ENCODE measurements around the gene HSPG2. TPM values are rescaled to one million over a fixed set of nuclear protein-coding genes. Genes with fewer than 3 reads are reported as not detected.
"Not testable (repeated sequence)": the region's sequence is repeated elsewhere in the genome, so short reads cannot be mapped to it uniquely, and the experiment has no call there.

Gene HSPG2
- total and polyA plus RNA-seq, 9 of the 15 experiments (the other 6 are each of a cell fraction or from before 2014, with no cell fraction given), result 0.14 to 160 (median 15.7) TPM

- H3K4me1 ChIP-seq (replicated peaks in 1 of 2; ENCODE audit: control insufficient read depth in 2 of 2, insufficient read depth in 2 of 2, low read length in 2 of 2); FAIRE-seq; H3K36me3 ChIP-seq (ENCODE audit: control insufficient read depth, insufficient read depth, low read length); intact Hi-C loops (cut with micrococcal nuclease); H2AFZ ChIP-seq (ENCODE audit: low read depth, low read length); H3K4me3 ChIP-seq; POLR2A ChIA-PET; H3K4me2 ChIP-seq (ENCODE audit: insufficient read depth, low read length); CTCF ChIA-PET (ENCODE audit: low intra/inter-chr PET ratio); H3K27ac ChIP-seq (ENCODE audit: extremely low read depth, low read depth, low read length); DNase-seq (ENCODE audit: extremely low read depth in 1 of 4, low spot score in 3 of 4); ATAC-seq; H3K79me2 ChIP-seq (ENCODE audit: control insufficient read depth, insufficient read depth, low read length); H4K20me1 ChIP-seq (replicated peaks; ENCODE audit: control insufficient read depth, insufficient read depth, low read length); H3K9me1 ChIP-seq (ENCODE audit: control insufficient read depth, insufficient read depth, low read length); in situ Hi-C loops (cut with MboI); H3K9me3 ChIP-seq (replicated peaks; ENCODE audit: control insufficient read depth, insufficient read depth, low read depth, low read length); BruUV-seq (replicated peaks); H3K9ac ChIP-seq (ENCODE audit: insufficient read depth in 1 of 2, low read depth in 2 of 2, low read length in 2 of 2): not testable (repeated sequence)
- WGBS (ENCODE audit: insufficient coverage, low coverage, missing lambda C conversion rate), result 0% methylated on average over 4 of the region's 4 CpGs
- peaks cover 2 to 28% of the 10 kb centered on the region in 2 experiments; a peak in 4 of 5 replicates for H3K27me3 ChIP-seq (ENCODE audit: control insufficient read depth in 2 of 2, insufficient read depth in 2 of 2, low read length in 2 of 2)
- TF ChIP-seq RFX1 (IDR thresholded peaks at IDR 0.05), result peak; percentile 49; the same call in 1 of the 2 replicates
Measured at GRCh38 chr1:21970523-21970922, 33.4 kb upstream of the HSPG2 start.

- H3K27ac ChIP-seq (ENCODE audit: extremely low read depth, low read depth, low read length); BruUV-seq (replicated peaks); H3K79me2 ChIP-seq (ENCODE audit: control insufficient read depth, insufficient read depth, low read length); H4K20me1 ChIP-seq (replicated peaks; ENCODE audit: control insufficient read depth, insufficient read depth, low read length); H3K9ac ChIP-seq (ENCODE audit: insufficient read depth in 1 of 2, low read depth in 2 of 2, low read length in 2 of 2); ATAC-seq; H2AFZ ChIP-seq (ENCODE audit: low read depth, low read length); in situ Hi-C loops (cut with MboI); H3K9me3 ChIP-seq (replicated peaks; ENCODE audit: control insufficient read depth, insufficient read depth, low read depth, low read length); H3K4me1 ChIP-seq (replicated peaks in 1 of 2; ENCODE audit: control insufficient read depth in 2 of 2, insufficient read depth in 2 of 2, low read length in 2 of 2); FAIRE-seq; H3K36me3 ChIP-seq (ENCODE audit: control insufficient read depth, insufficient read depth, low read length); H3K9me1 ChIP-seq (ENCODE audit: control insufficient read depth, insufficient read depth, low read length); H3K4me3 ChIP-seq; CTCF ChIA-PET (ENCODE audit: low intra/inter-chr PET ratio); DNase-seq (ENCODE audit: extremely low read depth in 1 of 4, low spot score in 3 of 4); H3K4me2 ChIP-seq (ENCODE audit: insufficient read depth, low read length): not testable (repeated sequence)
- intact Hi-C loops (cut with micrococcal nuclease), result loop anchor here (10.0 kb wide), 2 partner anchors 56 to 454 kb away; no protein-coding TSS in a partner anchor
- POLR2A ChIA-PET, result interaction anchor here (0.6 kb wide), 1 partner anchor 13 kb away, joined by 3 read pairs; no protein-coding TSS in a partner anchor
- WGBS (ENCODE audit: insufficient coverage, low coverage, missing lambda C conversion rate), result 22% methylated on average over 5 of the region's 5 CpGs
- H3K27me3 ChIP-seq (ENCODE audit: control insufficient read depth in 2 of 2, insufficient read depth in 2 of 2, low read length in 2 of 2), result peaks cover 2 to 23% of the 10 kb centered on the region in 2 experiments; a peak in 3 of 5 replicates
Measured at GRCh38 chr1:21969066-21969465, 32.0 kb upstream of the HSPG2 start.

- FAIRE-seq; BruUV-seq (replicated peaks): not testable (repeated sequence)
- WGBS (ENCODE audit: insufficient coverage, low coverage, missing lambda C conversion rate), result 41% methylated on average over 6 of the region's 6 CpGs
Measured at GRCh38 chr1:21967216-21967615, 30.1 kb upstream of the HSPG2 start.

More at GRCh38 chr1:21967216-21967615, 30.1 kb upstream of the HSPG2 start:
- H3K9me3 ChIP-seq (replicated peaks; ENCODE audit: control insufficient read depth, insufficient read depth, low read depth, low read length); H4K20me1 ChIP-seq (replicated peaks; ENCODE audit: control insufficient read depth, insufficient read depth, low read length); H2AFZ ChIP-seq (ENCODE audit: low read depth, low read length); H3K4me1 ChIP-seq (replicated peaks in 1 of 2; ENCODE audit: control insufficient read depth in 2 of 2, insufficient read depth in 2 of 2, low read length in 2 of 2); H3K4me2 ChIP-seq (ENCODE audit: insufficient read depth, low read length); CTCF ChIA-PET (ENCODE audit: low intra/inter-chr PET ratio); H3K9me1 ChIP-seq (ENCODE audit: control insufficient read depth, insufficient read depth, low read length); ATAC-seq; in situ Hi-C loops (cut with MboI); H3K27ac ChIP-seq (ENCODE audit: extremely low read depth, low read depth, low read length); H3K4me3 ChIP-seq; H3K79me2 ChIP-seq (ENCODE audit: control insufficient read depth, insufficient read depth, low read length); DNase-seq (ENCODE audit: extremely low read depth in 1 of 4, low spot score in 3 of 4); H3K36me3 ChIP-seq (ENCODE audit: control insufficient read depth, insufficient read depth, low read length); H3K9ac ChIP-seq (ENCODE audit: insufficient read depth in 1 of 2, low read depth in 2 of 2, low read length in 2 of 2): not testable (repeated sequence)
- H3K27me3 ChIP-seq (ENCODE audit: control insufficient read depth in 2 of 2, insufficient read depth in 2 of 2, low read length in 2 of 2), result peaks cover 2 to 16% of the 10 kb centered on the region in 2 experiments; a peak in 2 of 5 replicates
- POLR2A ChIA-PET, result interaction anchor here (0.6 kb wide), 1 partner anchor 114 kb away, joined by 3 read pairs; no protein-coding TSS in a partner anchor
- intact Hi-C loops (cut with micrococcal nuclease), result loop anchor here (10.0 kb wide), 2 partner anchors 58 to 452 kb away; no protein-coding TSS in a partner anchor
